ENCODE data around the gene GRID2IP. TPM values are rescaled to one million over a fixed set of nuclear protein-coding genes. Genes with fewer than 3 reads are reported as not detected.

The GRID2IP gene
- total RNA-seq, 1 experiment from 2014 or later: 0.03 TPM

DNA sequence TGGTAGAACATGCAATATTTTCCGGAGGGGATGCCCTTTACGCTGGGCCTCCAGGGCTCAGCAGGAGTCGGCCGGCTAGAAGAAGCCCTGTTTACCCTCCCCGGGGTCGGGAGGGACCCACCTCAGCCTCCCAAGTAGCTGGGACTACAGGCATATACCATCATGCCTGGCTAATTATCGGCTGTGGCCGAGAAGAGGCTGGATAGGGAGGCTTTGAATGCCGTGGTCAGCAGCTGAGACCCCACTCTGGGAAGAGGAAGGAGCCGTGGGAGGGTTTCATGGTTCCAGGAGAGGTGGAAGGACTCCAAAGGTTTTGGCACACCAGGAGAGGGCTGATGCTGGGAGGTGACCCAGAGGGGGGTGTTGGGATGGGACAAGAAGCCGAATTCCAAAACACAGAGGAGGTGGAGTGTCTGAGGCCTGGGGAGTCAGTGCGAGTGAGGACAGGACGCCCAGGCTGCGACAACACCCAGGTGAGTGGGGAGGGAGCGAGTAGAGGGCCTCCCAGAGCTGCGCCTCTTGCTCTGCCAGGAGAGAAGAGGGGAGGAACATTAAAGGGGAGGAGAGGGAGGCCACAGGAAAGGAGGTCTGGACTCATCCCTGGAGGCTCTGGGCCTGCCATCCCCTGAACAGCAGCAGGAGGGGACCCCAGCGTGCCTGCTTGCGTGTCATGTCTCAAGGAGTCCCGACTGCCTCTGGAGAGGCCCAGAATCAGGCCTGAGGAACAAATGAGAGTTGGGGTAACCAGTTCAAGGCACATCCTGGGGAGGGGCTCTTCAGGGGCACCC is 19.6 kb downstream of the GRID2IP start:
- DNase-seq (ENCODE audit: low read depth, low spot score): no peak
- in situ Hi-C loops (cut with HindIII; ENCODE audit: low pct_unique_long_range_greater_than_20kb, low sequenced_read_pairs): no loop called here

DNA sequence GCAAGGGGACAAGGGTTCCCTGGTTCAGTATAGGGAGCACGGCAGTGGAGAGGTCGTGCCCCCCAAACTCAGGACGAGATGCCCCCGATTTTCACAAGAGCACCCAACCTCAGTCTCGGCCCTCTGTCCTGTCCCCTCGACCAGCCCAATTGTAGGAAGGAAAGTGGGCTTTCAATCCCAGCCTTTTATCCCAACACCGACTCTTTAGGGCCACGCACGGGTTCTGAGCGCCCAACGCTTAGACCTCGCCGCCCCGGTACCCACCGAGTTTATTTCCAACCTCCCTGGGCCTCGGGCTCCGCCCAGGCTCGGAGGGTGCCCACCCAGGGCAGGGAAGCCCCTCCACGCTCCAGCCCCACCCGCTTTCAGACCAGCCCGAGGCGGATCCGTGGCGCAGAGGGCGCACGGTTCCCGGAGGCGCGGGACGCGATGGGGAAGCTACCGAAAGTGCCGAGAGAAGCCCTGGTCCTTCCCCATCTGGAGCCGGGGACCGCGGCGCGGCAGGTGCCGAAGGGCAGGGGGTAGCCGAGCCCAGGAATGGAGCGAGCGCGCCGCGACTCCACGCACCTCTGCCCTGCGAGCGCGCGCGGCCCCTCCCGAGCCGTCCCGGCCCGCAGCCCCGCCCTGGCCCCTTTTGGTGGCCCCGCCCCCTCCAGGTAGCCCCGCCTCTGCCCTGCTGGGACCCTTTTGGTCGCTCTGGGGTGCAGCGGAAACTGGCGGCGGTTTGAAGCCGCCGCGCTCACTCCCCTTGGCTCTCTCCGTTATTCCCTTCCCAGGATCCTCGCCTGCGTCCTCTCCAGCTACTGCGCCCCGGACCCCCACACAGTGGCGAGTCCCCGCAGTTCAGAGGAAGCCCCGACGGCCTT is 20.4 kb downstream of the GRID2IP start:
- in situ Hi-C loops (cut with HindIII; ENCODE audit: low pct_unique_long_range_greater_than_20kb, low sequenced_read_pairs): no loop called here

DNA sequence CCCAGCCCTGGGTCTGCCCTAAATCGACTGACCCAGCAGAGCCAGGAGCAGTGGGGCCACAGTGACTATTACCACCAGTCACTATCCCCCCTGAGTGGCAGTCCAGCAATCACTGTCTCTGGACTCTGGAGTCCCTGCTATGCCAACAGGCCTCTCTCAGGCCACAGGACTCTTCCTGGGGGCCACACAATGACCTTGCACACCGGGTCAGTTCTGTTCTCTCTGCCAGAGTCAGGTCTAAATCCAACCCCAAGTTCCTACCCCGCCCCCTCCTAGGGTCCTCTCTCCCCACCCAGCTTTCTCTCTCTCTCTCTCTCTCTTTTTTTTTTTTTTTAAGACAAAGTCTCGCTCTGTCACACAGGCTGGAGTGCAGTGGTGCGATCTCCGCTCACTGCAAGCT is 21.6 kb downstream of the GRID2IP start:
- in situ Hi-C loops (cut with HindIII; ENCODE audit: low pct_unique_long_range_greater_than_20kb, low sequenced_read_pairs): no loop called here
- no peak for DNase-seq (ENCODE audit: low read depth, low spot score)

More for the DNA sequence above, 20.4 kb downstream of the GRID2IP start:
- no peak for DNase-seq (ENCODE audit: low read depth, low spot score)

DNA sequence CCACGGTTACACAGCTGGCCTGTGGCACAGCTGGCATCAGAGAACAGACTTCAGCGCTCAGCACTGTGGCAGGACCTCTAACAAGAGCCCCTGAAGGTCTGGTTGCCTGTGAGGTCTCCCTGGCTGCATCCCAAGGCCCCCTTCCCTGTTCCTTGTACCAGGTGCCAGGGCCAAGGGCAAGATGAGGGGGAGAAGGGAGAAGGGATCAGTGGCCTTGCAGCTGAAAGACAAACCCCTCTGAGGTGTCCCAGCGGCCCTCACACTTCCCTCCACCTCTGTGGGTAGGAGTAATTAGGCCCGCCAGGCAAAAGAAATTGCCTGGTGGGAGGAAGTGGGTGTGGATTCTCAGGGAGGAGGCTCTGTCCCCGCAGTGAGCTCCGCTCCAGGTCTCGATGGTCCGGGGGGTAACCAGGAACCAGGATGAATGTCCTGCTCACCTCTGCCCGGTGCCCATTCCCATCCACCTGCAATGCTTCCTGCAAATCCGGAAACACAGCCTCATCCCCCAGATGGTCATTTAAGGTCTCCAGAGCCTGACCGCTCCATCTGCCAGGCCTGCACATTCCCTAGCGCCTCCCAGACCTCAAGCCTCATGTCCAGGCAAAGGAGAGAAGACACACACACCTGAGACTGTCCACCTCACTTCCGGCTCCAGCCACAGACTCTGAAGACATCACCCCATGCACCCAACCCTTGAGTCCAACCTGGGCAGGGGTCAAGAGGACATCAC is 22.7 kb downstream of the GRID2IP start:
- no peak for DNase-seq (ENCODE audit: low read depth, low spot score)
- in situ Hi-C loops (cut with HindIII; ENCODE audit: low pct_unique_long_range_greater_than_20kb, low sequenced_read_pairs): no loop called here

DNA sequence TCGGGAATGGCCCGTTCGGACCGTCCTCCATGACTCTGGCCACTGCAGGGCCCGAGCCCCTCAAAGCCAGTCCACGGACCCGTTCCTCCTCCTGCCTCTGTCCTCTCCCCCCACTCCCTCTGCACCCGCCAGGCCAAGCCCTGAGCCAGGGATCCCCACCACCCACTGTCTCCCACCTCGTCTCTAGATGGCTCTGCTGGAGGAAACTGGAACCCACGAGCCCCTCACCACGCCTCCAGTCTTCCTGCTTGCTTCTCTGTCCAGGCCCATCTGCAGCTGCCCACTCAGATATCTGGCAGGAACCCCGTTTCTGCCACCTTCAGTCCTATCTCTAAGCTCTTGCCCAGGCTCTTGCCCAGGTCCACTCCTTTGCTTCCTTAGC is 24.3 kb downstream of the GRID2IP start:
- DNase-seq (ENCODE audit: low read depth, low spot score): no peak
- in situ Hi-C loops (cut with HindIII; ENCODE audit: low pct_unique_long_range_greater_than_20kb, low sequenced_read_pairs): no loop called here

DNA sequence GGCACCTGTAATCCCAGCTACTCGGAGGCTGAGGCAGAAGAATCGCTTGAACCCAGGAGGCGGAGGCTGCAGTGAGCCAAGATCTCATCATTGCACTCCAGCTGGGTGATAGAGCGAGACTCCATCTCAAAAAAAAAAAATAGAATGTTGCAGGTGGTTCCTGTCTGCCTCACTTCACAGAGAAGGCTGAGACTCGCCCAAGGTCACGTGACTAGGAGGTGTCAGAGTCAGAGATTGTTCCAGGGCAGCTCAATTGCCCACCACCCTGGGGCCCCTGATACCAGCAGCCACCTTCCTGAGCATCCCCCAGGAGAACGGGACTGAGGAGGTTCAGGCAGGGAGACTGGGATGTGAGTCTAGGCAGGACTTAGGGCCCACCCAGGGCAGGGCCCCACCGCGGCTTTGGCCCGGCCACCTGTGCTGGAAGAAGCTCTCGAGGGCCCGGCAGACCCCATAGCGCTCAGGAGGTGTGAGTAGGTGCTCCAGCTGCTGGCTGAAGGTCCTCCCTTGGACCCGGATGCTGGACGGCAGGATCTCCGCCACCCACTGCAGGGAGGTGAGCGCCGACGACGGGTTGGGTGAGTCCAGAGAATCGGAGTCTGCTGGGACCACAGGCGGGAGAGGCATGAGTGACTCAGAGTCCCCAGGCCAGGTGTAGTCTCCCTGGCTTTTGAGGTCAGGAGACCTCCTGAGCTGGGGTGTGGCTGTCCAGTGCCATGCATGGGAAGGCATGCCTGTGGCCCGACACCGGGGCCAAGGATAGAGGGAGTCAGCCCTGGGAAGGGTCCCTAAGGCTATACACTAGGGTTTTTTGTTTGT is 30.9 kb downstream of the GRID2IP start:
- in situ Hi-C loops (cut with HindIII; ENCODE audit: low pct_unique_long_range_greater_than_20kb, low sequenced_read_pairs): no loop called here

DNA sequence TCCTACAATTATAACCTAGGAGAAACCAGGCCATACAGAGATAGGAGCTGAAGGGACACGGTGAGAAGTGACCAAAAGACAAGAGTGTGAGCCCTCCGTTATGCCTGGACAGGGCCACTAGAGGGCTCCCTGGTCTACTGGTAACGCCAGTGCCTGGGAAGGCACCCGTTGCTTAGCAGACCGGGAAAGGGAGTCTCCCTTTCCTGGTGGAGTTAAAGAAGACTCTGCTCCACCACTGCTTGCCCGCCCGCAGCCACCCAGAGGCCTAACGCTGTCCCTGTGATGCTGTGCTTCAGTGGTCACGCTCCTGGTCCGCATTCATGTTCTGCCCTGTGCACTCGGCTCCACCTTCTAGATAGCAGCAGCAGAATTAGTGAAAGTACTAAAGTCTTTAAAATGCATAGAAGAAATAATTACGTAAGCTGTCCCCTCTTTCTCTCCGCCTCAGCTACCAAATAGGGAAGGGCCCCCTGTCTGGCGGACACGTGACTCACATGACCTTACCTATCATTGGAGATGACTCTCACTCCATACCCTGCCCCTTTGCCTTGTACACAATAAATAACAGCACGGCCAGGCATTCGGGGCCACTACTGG is 34.8 kb downstream of the GRID2IP start:
- in situ Hi-C loops (cut with HindIII; ENCODE audit: low pct_unique_long_range_greater_than_20kb, low sequenced_read_pairs): no loop called here
- DNase-seq (ENCODE audit: low read depth, low spot score): peak; percentile 94

More for the DNA sequence above, 30.9 kb downstream of the GRID2IP start:
- DNase-seq (ENCODE audit: low read depth, low spot score): no peak

DNA sequence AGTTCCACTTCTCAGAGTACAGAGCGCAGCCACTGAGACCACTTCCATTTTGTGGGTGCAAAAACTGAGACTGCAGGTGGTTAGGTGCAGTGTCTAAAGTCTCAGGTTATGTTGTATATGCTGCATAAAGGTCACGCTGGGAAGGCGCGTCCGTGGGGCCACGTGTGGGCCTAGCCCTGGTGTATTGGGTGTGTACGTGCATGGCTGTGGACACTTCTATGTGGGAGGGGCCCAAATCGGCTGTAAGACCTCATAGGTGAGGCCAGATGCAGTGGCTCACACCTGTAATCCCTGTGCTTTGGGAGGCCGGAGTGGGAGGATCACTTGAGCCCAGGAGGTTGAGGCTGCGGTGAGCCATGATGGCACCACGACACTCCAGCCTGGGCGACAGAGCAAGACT is 37.7 kb downstream of the GRID2IP start:
- in situ Hi-C loops (cut with HindIII; ENCODE audit: low pct_unique_long_range_greater_than_20kb, low sequenced_read_pairs): no loop called here
- DNase-seq (ENCODE audit: low read depth, low spot score): no peak

DNA sequence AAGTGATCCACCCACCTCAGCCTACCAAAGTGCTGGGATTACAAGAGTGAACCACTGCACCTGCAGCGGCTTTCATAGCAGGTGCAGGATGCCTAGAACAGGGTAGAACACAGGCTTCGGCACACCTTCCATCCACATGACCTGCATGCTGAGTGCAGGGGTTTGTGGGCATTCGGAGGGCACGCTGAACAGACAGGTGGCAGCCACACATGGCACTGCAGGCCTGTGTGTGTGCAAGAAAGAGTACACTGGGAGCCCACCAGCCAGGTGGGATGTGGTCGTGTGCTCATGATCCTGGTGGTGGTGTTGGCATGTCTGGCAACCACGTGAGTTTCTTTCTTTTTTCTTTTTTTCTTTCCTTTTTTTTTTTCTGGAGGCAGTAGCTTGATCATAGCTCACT is 38.4 kb downstream of the GRID2IP start:
- in situ Hi-C loops (cut with HindIII; ENCODE audit: low pct_unique_long_range_greater_than_20kb, low sequenced_read_pairs): no loop called here

DNA sequence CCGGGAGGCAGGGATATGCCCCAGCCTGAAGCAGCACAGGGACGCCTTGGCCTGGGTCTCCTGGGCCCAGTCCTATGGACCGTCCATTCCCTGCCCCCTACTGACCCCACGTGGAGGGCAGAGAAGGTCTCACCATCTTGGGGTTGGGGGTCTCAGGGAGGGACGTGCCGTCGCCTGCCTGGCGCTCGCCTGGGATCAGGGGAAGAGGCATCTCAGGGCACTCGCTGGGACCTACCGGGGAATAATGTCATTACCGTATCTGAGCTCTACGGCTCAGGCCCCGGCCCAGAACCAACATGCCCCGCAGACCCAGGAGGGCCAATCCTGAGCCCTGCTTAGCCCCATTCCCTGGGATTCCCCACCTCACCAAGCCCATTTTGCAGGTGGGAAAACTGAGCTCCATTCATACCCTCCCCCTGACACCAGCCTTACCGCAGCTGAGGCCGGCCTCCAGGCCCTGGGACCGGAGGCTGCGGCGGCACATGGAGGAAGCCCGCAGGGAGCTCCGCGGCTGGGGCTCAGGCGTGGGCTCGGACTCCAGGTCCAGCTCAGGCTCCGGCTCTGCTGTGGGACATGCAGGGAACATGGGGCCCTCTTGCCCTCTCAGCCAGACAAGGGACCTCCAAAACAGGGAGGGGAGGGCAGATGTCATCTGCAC is 40.7 kb downstream of the GRID2IP start:
- DNase-seq (ENCODE audit: low read depth, low spot score): no peak
- in situ Hi-C loops (cut with HindIII; ENCODE audit: low pct_unique_long_range_greater_than_20kb, low sequenced_read_pairs): no loop called here

More for the DNA sequence above, 38.4 kb downstream of the GRID2IP start:
- no peak for DNase-seq (ENCODE audit: low read depth, low spot score)

DNA sequence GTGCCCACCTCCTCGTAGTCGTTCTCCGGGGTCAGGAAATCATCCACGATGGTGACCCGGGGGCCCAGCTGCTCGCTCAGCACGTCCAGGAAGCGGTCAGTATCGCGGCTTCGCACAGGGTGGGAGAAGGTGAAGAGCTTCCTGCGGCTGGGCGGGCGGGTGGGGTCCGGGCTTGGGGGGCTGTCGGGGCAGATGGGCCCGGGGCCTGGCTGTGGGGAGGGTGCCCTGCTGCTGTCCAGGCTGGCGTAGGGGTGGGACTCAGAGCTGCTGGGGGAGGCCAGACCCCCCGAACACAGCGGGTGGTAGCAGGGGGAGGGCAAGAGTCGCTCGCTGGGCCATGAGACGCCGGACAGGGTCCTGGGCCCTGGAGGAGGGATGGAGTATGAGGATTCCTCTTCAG is 42.3 kb downstream of the GRID2IP start:
- no peak for DNase-seq (ENCODE audit: low read depth, low spot score)
- in situ Hi-C loops (cut with HindIII; ENCODE audit: low pct_unique_long_range_greater_than_20kb, low sequenced_read_pairs): no loop called here

DNA sequence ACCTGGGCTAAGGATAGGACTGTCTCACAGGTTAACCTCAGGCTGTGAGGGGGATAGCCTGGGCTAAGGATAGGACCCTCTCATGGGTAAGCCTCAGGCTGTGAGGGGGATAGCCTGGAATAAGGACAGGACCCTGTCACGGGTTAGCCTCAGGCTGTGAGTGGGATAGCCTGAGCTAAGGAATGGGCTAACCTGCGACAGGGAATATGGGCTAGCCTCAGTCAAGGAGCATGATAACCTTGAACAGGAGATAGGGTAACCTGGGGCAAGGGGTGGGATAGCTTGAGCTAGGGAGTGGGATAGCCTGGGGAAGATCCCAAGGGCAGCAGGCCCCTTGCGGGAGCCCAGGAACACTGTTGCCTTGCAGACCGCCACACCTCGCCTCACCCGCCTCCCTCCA is 42.7 kb downstream of the GRID2IP start:
- no peak for DNase-seq (ENCODE audit: low read depth, low spot score)
- in situ Hi-C loops (cut with HindIII; ENCODE audit: low pct_unique_long_range_greater_than_20kb, low sequenced_read_pairs): no loop called here

DNA sequence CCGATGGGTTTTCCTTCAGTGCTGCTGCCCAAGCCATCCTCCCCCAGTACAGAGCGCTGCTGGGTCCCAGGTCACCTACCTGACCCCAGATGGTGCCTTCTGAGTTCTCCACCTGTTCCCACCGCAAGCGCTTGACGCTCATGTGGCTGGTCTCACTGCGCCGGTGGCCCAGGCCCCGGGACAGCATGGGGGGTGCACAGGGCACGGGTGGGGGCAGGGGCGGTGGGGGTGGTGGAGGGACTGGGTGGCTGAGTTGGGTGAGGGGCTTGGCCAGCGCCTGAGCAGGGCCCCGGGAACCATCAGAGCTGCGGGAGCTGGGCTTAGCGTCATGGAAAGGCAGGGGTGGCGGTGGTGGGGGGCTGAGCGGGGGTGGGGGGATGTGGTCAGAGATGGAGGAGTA is 43.4 kb downstream of the GRID2IP start:
- in situ Hi-C loops (cut with HindIII; ENCODE audit: low pct_unique_long_range_greater_than_20kb, low sequenced_read_pairs): no loop called here

DNA sequence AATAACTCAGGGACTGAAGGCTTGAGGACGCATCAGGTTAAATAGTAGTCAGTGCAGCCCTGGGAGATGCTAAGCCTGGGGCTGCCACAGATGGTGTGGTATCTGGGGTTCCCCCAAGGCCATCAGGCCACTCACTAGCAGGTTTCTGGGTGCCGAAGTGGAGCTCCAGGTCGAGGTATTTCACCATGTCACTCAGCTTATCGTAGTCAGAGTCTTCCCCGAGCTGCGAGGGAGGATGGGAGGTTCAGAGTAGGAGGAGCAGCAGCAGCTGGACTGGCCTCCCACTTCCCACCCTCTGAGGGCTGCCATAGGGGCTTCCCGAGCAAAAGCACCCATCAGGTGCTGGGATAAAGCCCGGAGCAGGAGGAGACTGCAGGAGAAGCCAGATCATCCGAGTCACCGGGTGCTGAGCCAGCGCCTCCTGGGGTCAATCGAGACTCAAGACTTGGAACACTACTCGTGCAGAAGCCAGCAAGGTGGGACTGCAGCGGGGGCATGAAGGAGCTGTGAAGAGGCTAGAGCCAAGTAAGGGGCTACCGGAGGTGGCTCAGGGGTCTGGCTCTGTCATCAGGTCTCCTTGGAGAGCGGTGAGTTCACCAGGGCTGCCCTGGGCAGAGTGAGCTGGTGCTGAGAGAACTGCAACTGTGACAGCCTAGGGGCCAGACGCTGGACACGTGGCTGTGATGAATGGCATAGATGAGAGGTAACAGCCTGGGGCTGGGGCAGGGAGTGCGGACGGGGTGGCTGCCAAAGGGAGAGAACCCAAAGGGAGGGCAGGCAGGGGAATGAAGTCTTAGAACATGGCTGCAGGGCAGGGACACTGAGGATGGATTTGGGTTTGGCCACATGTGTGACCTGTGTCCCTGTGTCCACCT is 45.3 kb downstream of the GRID2IP start:
- DNase-seq (ENCODE audit: low read depth, low spot score): peak; percentile 35
- in situ Hi-C loops (cut with HindIII; ENCODE audit: low pct_unique_long_range_greater_than_20kb, low sequenced_read_pairs): no loop called here

More for the DNA sequence above, 43.4 kb downstream of the GRID2IP start:
- DNase-seq (ENCODE audit: low read depth, low spot score): no peak

DNA sequence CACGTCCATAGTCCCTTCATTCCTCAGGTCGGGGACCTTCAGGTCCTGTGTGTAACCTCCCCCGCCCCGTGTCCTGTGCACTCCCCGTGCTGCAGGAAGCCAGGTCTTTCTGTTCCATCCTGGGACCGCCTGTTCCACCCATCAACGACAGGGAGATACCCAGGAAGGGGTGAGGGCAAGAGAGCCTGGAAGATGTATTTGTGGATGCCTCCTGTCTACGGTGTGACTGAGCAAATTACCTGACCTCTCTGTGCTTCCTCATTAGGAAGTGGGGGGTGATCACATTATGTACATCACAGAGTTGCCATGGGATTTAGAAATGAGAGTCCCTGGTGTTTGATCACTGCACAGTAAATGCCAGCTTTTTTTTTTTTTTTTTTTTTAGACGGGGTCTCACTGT is 46.3 kb downstream of the GRID2IP start:
- no peak for DNase-seq (ENCODE audit: low read depth, low spot score)
- in situ Hi-C loops (cut with HindIII; ENCODE audit: low pct_unique_long_range_greater_than_20kb, low sequenced_read_pairs): no loop called here

DNA sequence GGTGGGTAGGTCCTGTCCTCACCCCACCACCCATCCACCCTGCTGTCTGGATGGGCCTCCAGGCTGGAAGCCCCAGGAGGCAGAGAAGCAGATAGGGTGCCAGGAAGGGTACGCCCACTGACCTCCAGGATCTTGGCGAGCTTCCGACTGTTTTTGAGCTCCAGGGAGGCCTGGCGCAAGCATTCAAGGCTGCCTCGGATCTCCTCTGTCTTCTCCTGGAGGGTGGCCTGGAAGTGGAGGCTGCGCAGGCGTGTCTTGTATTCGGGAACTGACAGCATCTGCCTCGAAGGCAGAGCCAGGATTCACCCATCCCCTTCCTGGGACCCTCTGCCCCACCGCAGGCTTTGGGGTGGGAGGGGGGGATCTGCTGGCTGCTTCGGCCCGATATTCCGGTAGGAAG is 48.4 kb downstream of the GRID2IP start:
- DNase-seq (ENCODE audit: low read depth, low spot score): no peak
- in situ Hi-C loops (cut with HindIII; ENCODE audit: low pct_unique_long_range_greater_than_20kb, low sequenced_read_pairs): no loop called here
